ENCODE measurements around the gene WDTC1.
"Not testable (repeated sequence)": the region's sequence is repeated elsewhere in the genome, so short reads cannot be mapped to it uniquely, and the experiment has no call there.

The WDTC1 gene, protein sequence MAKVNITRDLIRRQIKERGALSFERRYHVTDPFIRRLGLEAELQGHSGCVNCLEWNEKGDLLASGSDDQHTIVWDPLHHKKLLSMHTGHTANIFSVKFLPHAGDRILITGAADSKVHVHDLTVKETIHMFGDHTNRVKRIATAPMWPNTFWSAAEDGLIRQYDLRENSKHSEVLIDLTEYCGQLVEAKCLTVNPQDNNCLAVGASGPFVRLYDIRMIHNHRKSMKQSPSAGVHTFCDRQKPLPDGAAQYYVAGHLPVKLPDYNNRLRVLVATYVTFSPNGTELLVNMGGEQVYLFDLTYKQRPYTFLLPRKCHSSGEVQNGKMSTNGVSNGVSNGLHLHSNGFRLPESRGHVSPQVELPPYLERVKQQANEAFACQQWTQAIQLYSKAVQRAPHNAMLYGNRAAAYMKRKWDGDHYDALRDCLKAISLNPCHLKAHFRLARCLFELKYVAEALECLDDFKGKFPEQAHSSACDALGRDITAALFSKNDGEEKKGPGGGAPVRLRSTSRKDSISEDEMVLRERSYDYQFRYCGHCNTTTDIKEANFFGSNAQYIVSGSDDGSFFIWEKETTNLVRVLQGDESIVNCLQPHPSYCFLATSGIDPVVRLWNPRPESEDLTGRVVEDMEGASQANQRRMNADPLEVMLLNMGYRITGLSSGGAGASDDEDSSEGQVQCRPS

DNA sequence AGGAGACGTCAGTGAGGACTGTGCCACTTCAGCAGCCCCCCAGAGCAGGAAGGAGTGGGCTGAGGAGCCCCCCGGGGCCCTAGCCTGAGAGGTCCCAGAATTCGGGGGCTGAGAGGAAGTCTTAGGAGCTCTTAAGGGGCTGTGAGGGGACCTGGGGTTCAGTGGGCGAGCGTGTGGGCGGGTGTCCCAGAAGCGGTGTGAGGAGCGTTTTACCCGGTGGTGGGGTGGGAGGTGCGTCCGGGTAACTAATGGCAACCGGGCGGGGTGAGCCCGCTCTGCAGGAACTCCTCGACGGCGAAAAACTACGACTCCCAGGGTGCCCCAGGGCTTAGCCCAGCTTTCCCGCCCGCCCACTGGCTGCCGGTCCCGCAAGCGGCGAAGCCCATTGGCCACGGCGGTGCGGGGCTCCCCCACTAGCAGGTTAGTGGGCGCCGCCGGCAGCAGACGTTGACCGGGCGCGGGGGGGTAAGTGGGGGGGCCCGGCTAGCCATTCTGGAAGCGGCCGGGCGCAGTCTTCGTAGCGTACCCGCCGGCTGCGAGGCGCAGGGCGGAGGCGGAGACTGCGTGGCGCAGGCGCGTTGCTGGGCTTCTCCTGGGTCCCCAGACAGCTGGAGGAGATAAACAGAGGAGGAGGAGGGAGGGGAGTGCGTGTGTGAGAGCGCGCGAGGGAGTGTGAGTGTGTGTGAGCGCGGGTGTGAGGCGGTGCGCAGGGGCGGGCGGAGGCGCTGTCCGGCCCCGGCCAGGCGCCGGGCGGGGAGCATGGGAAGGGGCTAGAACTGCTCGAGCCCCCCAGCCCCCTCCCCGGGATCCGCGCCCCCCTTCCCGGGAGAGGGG lies at the start of gene WDTC1:
Gene WDTC1, plus strand, starts transcription at position 584 of the 834 bp plus-strand sequence. CDS start 26,423 bp downstream, outside the sequence.
- peak; percentile 94 for DNase-seq (ENCODE audit: low read depth)

DNA sequence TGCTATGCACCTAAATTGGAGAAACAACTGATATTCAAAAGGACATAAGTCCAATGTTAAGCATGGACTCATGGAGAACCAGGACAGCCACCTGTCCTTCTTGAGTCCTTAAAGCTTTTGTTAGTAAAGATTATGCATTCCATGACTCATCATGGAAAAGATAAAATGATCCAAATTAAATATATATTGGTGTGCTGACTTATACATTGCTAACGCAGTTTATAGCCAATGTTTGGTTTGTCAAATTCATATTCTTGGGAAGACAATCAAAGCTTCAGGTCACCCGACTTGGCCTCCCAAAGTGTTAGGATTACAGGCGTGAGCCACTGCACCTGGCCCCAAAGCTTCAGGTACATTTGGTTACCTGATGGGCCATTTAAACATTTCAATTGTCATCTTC lies 49.8 kb upstream of the WDTC1 start:
- DNase-seq (ENCODE audit: low read depth): not testable (repeated sequence)

DNA sequence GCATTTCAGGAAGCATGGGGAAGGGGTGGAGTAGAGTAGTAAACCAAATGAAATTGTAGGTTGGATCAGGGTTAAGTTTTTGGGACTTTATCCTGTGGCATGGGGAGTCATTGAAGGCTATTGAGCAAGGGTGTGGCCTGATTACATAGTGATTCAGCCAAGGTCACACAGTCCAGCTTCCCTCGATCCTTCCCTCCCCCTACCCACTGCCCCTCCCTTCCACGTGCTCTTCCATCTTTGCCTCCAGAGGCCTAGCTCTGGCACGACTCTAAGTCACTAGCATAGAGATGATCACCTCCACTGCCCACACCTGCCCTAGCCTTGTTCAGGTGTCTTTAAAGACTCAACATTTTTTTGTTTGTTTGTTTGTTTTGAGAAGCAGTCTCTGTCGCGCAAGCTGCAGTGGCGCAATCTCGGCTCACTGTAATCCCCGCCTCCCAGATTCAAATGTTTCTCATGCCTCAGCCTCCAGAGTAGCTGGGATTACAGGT lies 42.3 kb upstream of the WDTC1 start:
- no peak for DNase-seq (ENCODE audit: low read depth)

DNA sequence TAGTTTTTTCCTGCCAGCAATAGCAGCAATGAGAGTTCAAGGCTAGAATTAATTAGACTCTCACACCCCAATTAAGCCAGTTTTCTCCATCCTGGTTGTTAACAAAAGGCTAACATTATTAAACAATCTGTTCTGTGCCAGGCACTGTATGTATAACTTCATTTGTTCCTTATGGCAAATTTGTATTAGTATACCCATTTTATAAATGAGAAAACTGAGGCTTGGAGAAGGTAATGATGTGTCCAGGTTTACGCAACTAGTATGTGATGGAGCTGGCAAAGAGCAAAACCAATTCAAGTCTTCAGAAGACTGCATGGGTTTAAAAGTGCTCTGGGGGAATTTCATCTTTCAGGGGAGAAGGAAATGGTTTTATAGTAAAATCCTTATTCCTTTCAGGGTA lies 41.2 kb upstream of the WDTC1 start:
- no peak for DNase-seq (ENCODE audit: low read depth)

DNA sequence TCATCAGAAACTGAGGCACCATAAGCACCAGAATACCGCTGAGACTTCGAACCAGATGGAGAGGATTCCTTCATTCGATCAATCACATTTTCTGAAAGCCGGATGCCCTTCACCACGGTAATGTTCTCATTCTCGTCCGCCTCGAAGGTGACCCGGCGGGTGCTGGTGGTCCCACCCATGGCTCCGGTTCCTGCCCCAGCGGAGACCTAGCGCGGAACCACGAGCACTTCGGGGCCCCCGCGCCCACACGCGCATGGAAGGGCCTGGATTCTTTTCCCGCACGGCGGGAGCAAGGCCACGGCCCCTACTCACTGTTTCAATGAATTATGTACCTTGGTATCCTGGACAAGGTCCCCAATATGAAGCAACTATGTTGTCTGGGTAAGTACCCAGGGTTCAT lies 33.1 kb upstream of the WDTC1 start:
- no peak for DNase-seq (ENCODE audit: low read depth)

DNA sequence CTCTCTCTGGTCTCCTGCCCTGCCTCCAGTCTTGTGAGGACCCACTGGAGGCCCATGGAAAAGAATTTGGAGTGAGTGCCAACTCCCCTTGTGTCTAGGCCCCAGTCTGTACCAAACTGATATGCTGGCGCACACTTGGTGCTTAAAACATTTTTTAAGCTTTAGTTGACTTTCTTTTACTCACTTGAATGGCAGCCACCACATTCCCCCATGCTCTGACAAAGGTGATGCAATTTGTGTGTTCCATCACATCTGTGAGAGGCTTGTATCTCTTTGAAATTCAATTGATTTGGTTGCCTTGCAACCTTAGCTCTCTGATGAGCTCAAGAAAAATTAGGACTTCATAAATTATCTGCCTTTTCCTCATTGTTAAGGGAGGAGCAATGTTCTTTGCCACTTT lies 30.5 kb upstream of the WDTC1 start:
- no peak for DNase-seq (ENCODE audit: low read depth)

DNA sequence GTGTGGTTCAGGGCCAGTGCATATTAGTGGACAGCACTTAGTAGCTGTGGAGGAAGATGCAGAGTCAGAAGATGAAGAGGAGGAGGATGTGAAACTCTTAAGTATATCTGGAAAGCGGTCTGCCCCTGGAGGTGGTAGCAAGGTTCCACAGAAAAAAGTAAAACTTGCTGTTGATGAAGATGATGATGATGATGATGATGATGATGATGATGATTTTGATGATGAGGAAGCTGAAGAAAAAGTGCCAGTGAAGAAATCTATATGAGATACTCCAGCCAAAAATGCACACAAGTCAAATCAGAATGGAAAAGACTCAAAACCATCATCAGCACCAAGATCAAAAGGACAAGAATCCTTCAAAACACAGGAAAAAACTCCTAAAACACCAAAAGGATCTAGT lies 27.2 kb upstream of the WDTC1 start:
- not testable (repeated sequence) for DNase-seq (ENCODE audit: low read depth)

DNA sequence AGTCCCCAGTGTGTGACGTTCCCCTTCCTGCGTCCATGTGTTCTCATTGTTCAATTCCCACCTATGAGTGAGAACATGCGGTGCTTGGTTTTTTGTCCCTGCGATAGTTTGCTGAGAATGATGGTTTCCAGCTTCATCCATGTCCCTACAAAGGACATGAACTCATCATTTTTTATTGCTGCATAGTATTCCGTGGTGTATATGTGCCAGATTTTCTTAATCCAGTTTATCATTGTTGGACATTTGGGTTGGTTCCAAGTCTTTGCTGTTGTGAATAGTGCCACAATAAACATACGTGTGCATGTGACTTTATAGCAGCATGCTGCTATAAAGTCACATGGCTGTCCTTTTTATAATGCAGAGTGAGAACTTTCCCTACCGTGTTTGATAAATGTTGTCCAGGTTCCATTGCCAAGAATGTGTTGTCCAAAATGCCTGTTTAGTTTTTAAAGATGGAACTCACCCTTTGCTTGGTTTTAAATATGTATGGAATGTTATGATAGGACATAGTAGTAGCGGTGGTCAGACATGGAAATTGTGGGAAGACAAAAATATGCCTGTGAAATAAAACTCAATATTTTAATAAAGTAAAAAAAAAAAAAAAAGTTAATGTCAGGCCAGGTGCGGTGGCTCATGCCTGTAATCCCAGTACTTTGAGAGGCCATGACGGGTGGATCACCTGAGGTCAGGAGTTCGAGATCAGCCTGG lies 26.1 kb upstream of the WDTC1 start:
- not testable (repeated sequence) for DNase-seq (ENCODE audit: low read depth)

DNA sequence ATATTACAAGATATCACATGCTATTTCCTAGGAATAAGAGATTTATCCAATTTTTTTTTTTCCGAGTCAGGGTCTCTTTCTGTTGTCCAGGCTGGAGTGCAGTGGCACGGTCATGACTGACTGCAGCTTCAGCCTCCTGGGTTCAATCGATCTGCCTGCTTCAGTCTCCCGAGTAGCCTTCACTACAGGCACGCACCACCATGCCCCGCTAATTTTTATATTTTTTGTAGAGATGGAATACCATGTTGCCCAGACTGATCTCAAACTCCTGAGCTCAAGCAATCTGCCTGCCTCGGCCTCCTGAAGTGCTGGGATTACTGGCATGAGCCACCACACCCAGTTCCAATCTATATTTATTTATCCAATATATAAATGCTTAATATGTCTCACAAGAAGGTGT lies 18.0 kb upstream of the WDTC1 start:
- DNase-seq (ENCODE audit: low read depth): no peak

DNA sequence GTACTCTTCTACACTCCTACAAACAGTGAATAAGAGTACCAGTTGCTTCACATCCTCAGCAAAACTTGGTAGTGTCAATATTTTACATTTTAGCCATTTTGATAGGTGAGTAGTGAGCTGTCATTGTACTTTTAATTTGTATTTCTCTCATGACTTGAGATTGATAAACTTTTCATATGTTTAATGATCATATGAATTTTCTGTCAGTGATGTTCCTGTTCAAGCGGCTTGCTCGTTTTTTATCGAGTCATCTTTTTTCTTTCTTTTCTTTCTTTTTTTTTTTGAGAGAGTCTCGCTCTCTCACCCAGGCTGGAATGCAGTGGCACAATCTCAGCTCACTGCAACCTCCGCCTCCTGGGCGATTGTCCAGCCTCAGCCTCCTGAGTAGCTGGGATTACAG lies 17.0 kb upstream of the WDTC1 start:
- no peak for DNase-seq (ENCODE audit: low read depth)

DNA sequence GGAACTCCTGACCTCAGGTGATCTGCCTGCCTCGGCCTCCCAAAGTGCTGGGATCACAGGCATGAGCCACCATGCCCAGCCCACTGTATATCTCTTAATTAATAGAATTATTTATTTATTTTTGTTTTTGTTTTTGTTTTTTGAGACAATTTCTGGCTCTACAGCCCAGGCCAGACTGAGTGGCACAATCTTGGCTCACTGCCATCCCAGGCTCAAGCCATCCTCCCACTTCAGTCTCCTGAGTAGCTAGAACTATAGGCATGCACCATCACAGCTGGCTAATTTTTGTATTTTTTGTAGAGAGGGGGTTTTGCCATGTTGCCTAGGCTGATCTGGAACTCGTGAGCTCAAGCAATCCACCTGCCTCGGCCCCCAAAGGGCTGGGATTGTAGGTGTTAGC lies 15.7 kb upstream of the WDTC1 start:
- DNase-seq (ENCODE audit: low read depth): no peak

DNA sequence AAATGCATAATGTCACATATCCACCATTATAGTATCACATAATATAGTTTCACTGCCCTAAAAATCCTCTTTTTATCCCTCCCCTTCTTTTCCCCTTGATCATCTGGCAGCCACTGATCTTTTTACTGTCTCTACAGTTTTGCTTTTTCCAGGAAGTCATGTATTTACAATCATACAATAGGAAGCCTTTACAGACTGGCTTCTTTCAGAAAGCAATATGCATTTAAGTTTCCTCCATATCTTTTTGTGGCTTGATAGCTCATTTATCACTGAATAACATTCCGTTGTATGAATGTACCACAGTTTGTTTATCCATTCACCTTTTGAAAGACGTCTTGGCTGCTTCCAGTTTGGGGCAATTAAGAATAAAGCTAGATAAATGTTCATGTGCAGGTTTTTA lies 14.3 kb upstream of the WDTC1 start:
- DNase-seq (ENCODE audit: low read depth): no peak

DNA sequence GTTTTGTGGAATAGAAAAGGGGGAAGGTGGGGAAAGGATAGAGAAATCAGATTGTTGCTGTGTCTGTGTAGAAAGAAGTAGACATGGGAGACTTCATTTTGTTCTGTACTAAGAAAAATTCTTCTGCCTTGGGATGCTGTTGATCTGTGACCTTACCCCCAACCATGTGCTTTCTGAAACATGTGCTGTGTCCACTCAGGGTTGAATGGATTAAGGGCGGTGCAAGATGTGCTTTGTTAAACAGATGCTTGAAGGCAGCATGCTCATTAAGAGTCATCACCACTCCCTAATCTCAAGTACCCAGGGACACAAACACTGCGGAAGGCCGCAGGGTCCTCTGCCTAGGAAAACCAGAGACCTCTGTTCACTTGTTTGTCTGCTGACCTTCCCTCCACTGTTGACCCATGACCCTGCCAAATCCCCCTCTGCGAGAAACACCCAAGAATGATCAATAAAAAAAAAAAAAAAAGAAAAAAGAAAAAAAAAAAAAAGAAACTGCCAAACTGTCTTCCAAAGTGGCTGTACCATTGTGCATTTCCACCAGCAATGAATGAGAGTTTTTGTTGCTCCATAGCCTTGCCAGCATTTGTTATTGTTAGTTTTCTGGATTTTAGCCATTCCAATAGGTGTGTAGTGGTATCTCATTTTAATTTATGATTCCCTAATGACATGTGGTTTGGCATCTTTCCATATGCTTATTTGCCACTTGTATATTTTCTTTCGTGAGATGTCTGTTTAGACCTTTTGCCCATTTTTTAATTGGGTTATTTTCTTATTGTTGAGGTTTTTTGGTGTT lies 13.5 kb upstream of the WDTC1 start:
- DNase-seq (ENCODE audit: low read depth): not testable (repeated sequence)

DNA sequence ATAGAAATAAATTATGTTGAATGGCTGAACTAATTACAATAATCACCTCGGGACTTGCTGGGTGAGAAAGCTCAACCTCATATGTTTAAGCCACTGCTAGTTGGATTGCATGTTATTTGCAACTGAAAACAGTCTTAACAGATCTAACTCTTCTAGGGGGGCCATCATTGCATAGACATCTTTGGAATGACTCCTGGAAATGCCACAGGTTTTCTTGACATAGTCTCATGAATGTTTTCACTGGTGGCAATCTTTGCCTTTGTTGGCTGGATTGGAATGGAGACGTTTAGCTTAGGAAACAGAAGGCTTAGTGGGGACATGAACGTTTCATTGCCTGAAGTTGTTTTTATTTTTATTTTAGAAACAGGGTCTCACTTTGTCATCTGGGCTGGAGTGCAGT lies 8.8 kb upstream of the WDTC1 start:
- DNase-seq (ENCODE audit: low read depth): no peak

DNA sequence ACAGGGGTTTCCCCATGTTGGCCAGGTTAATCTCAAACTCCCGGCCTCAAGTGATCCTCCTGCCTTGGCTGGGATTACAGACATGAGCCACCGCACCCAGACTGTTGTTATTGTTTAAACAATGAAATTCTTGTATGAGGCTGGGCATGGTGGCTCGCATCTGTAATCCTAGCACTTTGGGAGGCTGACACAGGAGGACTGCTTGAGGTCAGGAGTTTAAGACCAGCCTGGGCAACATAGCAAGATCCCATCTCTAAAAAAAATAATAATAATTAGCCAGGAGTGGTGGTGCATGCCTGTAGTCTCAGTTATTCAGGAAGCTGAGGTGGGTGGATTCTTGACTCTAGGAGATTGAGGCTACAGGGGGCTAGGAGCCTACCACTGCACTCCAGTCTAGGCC lies 6.7 kb upstream of the WDTC1 start:
- DNase-seq (ENCODE audit: low read depth): no peak

DNA sequence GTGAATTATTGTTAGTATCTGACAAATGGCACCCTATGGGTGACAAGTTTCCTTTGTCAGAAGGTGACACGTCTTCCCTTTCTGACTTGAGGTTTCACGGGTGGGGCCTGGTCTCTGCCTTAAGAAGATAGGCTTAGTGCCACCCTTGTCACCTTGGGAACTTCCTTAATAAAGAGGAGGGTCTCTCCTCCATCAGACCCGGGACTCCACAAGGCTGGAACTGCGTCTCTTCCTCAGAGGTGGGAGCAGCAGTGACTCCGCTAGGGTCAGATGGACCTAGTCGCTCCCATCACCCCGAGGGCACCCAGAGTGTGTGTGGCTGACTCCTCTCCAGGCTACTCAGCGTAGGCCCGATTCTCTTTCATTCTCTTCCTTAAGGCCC lies 774 bp upstream of the WDTC1 start:
- DNase-seq (ENCODE audit: low read depth): peak; percentile 17

DNA sequence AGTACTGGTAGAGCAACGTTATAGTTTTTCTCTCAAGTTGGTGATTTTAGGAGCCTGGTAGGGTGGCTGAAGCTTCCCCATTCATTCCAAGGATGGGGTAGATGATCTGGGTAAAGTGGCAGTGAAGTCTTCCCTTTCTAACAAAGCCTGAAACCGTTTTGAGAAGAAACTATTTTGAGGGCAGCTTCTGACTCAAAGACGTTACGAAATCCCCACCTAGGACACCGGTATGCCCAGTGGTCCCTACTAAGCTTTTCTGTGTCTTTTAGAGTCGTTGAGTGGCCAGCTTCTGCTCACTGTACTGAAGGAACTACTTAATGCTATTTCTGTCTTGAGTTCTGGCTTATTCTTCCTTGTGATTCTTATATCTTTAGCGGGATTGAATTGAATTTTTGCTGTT lies 1.4 kb downstream of the WDTC1 start:
- DNase-seq (ENCODE audit: low read depth): no peak

DNA sequence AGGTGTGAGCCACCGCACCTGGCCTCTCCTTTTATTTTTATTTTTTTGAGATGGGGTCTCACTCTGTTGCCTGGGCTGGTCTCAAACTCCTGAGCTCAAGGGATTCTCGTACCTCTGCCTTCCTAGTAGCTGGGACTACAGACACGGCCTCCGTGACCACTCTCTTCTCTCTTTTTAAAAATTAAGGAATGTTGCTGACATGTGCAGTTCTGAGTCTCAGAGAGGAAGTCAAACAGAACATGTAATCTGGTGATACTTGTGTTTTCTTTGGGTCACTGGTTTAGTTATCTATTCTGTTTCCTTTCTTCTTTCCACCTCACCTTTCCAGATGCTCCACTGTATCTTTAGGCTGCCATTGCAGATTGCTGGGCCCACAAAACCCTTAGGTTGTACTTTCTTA lies 2.7 kb downstream of the WDTC1 start:
- no peak for DNase-seq (ENCODE audit: low read depth)

DNA sequence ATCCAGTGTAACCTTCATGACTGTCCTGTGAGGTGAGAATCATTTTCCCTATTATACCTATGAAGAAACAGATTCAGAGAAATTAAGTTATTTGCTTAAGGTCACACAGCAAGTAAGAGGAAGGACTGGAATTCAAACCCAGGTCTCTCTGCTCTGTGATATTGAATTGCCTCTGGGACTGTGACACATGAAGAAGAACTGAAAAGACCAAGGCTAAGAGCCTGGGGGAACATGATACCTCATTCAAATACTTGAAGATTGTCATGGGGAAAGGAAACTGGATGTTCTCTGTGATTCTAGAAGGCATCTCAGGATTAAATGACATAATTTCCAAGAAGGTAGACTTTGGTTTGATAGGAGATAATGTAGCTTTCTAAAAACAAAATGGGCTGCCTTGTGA lies 3.6 kb downstream of the WDTC1 start:
- DNase-seq (ENCODE audit: low read depth): no peak

DNA sequence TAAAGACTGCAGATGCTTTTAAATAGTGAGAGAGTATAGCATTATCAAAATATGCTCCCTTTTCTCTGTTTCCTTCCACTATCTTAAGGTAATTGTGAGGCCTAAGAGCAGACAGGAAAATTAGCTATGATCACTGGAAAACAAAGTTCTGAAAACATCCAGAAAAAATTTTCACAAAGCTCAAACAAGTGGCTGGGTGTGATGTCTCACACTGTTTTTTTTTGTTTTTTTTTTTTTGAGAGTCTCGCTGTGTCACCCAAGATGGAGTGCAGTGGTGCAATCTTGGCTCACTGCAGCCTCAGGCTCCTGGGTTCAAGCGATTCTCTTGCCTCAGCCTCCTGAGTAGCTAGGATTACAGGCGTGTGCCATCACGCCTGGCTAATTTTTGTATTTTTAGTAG lies 7.2 kb downstream of the WDTC1 start:
- no peak for DNase-seq (ENCODE audit: low read depth)

DNA sequence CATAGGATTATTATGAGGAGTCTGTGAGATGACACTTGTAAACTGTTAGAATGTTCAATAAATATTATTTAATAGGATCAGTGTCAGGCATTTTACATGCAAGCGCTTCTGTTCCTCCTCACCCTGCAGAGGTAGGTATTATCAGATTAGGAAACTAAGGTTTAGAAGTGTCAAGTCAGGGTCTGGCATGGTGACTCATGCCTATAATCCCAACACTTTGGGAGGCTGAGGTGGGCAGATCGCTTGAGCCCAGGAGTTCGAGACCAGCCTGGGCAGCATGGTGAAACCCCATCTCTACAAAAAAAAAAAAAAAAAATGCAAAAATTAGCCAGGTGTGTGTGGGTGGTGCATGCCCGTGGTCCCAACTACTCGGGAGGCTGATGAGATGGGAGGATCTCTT lies 9.2 kb downstream of the WDTC1 start:
- not testable (repeated sequence) for DNase-seq (ENCODE audit: low read depth)

All from stimulated activated CD8-positive, alpha-beta memory T cell treated with anti-CD3 and anti-CD28 coated beads, Interleukin-12 subunit alpha, Interleukin-12 subunit beta, amount 100 ng/mL, for 1 hour (primary cell).